SK-N-SH (cell line): ENCODE results near the gene OPCML. TPM values are rescaled to one million over a fixed set of nuclear protein-coding genes. Genes with fewer than 3 reads are reported as not detected.
"Not testable (repeated sequence)": the region's sequence is repeated elsewhere in the genome, so short reads cannot be mapped to it uniquely, and the experiment has no call there.

ENCODE experiments used
- CTCF ChIA-PET: fragments of 300-600, 350-600 bp; formaldehyde crosslinking; extraction: SDS; loops from one replicate; lab custom pipeline; 2021; lab: Yijun Ruan, JAX
- POLR2A ChIA-PET: fragments of 350-600 bp; sonication (Branson Sonifier 250); formaldehyde crosslinking; extraction: SDS; loops from one replicate; lab custom pipeline; 2020; ENCODE audit warnings: antibody characterized with exemption, inconsistent platforms; lab: Yijun Ruan, JAX
- DNase-seq: peaks from one replicate; pipeline ENCODE4 v3.0.0; 2012
- H2AFZ ChIP-seq: fragments of 200-600 bp; sonication (generic); 2 replicates; pipeline ENCODE4 v1.8.1; 2016; ENCODE audit warnings: antibody characterized with exemption, mild to moderate bottlenecking, low read depth
- H3F3A ChIP-seq: fragments of 200-600 bp; sonication (generic); replicated peaks from 2 replicates; pipeline ENCODE3; 2016; ENCODE audit warnings: antibody characterized with exemption, mild to moderate bottlenecking; ENCODE audit not compliant: insufficient read depth
- H3K27ac ChIP-seq, 2 experiments: fragments of 200-500 bp in 1 of 2; fragments of 200-600 bp in 1 of 2; sonication (Bioruptor generic) in 1 of 2; sonication (generic), shearing (Covaris generic) in 1 of 2; 2 replicates each; pipeline versions ENCODE4 v1.5.1 to v1.6.1; 2014 to 2016; ENCODE audit warnings: low read depth in 2 of 2, inconsistent platforms in 1 of 2, low read length in 1 of 2, mild to moderate bottlenecking in 1 of 2, mixed read lengths in 1 of 2
- H3K27me3 ChIP-seq: fragments of 200-600 bp; sonication (generic), shearing (Covaris generic); 2 replicates; pipeline ENCODE4 v1.6.1; 2016; ENCODE audit warnings: mixed run types; ENCODE audit not compliant: insufficient read depth
- H3K36me3 ChIP-seq, 2 experiments: fragments of 200-500 bp in 1 of 2; fragments of 200-600 bp in 1 of 2; sonication (Bioruptor generic) in 1 of 2; sonication (generic) in 1 of 2; replicated peaks in 1 of 2; 2 replicates each; pipeline versions ENCODE3 to v1.5.1; 2014 to 2016; ENCODE audit warnings: low read length in 1 of 2, mild to moderate bottlenecking in 1 of 2; ENCODE audit not compliant: insufficient read depth in 2 of 2, control insufficient read depth in 1 of 2
- H3K4me1 ChIP-seq, 2 experiments: fragments of 200-500 bp in 1 of 2; fragments of 200-600 bp in 1 of 2; sonication (Bioruptor generic) in 1 of 2; sonication (generic), shearing (Covaris generic) in 1 of 2; 2 replicates each; pipeline versions ENCODE4 v1.5.1 to v1.6.1; 2014 to 2016; ENCODE audit warnings: low read depth in 1 of 2, low read length in 1 of 2, mixed run types in 1 of 2; ENCODE audit not compliant: insufficient read depth in 2 of 2, control insufficient read depth in 1 of 2
- H3K4me2 ChIP-seq: fragments of 200-600 bp; sonication (generic), shearing (Covaris generic); 2 replicates; pipeline ENCODE4 v1.6.1; 2017; ENCODE audit warnings: mixed run types
- H3K4me3 ChIP-seq, 2 experiments: fragments of 200-500 bp in 1 of 2; fragments of 200-600 bp in 1 of 2; sonication (Bioruptor generic) in 1 of 2; sonication (generic), shearing (Covaris generic) in 1 of 2; 2 replicates each; pipeline versions ENCODE4 v1.5.1 to v1.8.1; 2014 to 2016; ENCODE audit warnings: low read depth in 2 of 2, inconsistent platforms in 1 of 2, low read length in 1 of 2, mild to moderate bottlenecking in 1 of 2, mixed read lengths in 1 of 2, moderate library complexity in 1 of 2
- H3K79me2 ChIP-seq: fragments of 200-600 bp; sonication (generic); 2 replicates; pipeline ENCODE4 v1.8.1; 2017; ENCODE audit warnings: mild to moderate bottlenecking; ENCODE audit not compliant: insufficient read depth
- H3K9ac ChIP-seq: fragments of 200-600 bp; sonication (generic); 2 replicates; pipeline ENCODE4 v1.6.1; 2017; ENCODE audit warnings: mixed run types
- H3K9me2 ChIP-seq: fragments of 200-600 bp; sonication (generic); 2 replicates; pipeline ENCODE4 v1.6.1; 2017; ENCODE audit warnings: mixed run types
- H3K9me3 ChIP-seq: fragments of 200-600 bp; sonication (generic); 2 replicates; pipeline ENCODE4 v1.6.1; 2017; ENCODE audit warnings: mixed run types, mild to moderate bottlenecking, moderate library complexity
- H4K20me1 ChIP-seq: fragments of 200-600 bp; sonication (generic); 2 replicates; pipeline ENCODE4 v1.6.1; 2017; ENCODE audit warnings: mild to moderate bottlenecking, mixed run types; ENCODE audit not compliant: insufficient read depth
- ELF1 ChIP-seq: IDR thresholded peaks from 2 replicates; pipeline ENCODE4 v1.4.0; 2012
- FOSL2 ChIP-seq: IDR thresholded peaks from 2 replicates; pipeline ENCODE4 v1.4.0; 2012; ENCODE audit warnings: low read depth, mild to moderate bottlenecking, moderate library complexity, borderline replicate concordance
- FOXJ3 ChIP-seq: sonication (generic); formaldehyde crosslinking; IDR thresholded peaks from 2 replicates; pipeline ENCODE4 v1.5.1; 2020; ENCODE audit warnings: mild to moderate bottlenecking, missing genetic modification reagents
- FOXM1 ChIP-seq: IDR thresholded peaks from 2 replicates; pipeline ENCODE4 v1.4.0; 2012; ENCODE audit warnings: low read depth, mild to moderate bottlenecking
- GABPA ChIP-seq: IDR thresholded peaks from 2 replicates; pipeline ENCODE4 v1.4.0; 2012; ENCODE audit warnings: low read depth, mild to moderate bottlenecking
- JUND ChIP-seq: IDR thresholded peaks from 2 replicates; pipeline ENCODE4 v1.4.0; 2012
- MEF2A ChIP-seq: IDR thresholded peaks from 2 replicates; pipeline ENCODE4 v1.4.0; 2012; ENCODE audit warnings: low read depth, borderline replicate concordance
- MXI1 ChIP-seq: IDR thresholded peaks from 2 replicates; pipeline ENCODE4 v1.6.1; 2012; ENCODE audit warnings: mild to moderate bottlenecking, low read depth, low read length, improper control_type of control experiment
- NRF1 ChIP-seq: IDR thresholded peaks from 2 replicates; pipeline ENCODE4 v1.6.1; 2012; ENCODE audit warnings: low read depth, mild to moderate bottlenecking, low read length
- POLR2AphosphoS5 ChIP-seq: IDR thresholded peaks from 2 replicates; pipeline ENCODE4 v1.6.1; 2012; ENCODE audit warnings: low read depth, low read length
- RCOR1 ChIP-seq: fragments of 150-350 bp; IDR thresholded peaks from 2 replicates; pipeline ENCODE4 v1.6.1; 2017; ENCODE audit warnings: antibody characterized with exemption, low read length
- YY1 ChIP-seq: IDR thresholded peaks from 2 replicates; pipeline ENCODE4 v1.4.0; 2012; ENCODE audit warnings: low read depth, mild to moderate bottlenecking
- WGBS: methylation state at CpG from one replicate; pipeline ENCODE4 v1.1.6; 2017; ENCODE audit warnings: low lambda C conversion rate; 5-methylcytosine and 5-hydroxymethylcytosine counted together
- polyA plus RNA-seq, 3 experiments: library from polyadenylated mRNA; depleted of rRNA; stranded (reverse); fragments of >200 nt; gene quantifications; 2 replicates each; pipeline ENCODE4 v1.2.3, GENCODE V29; 2012
- TF ChIP-seq, protein P1 (sequence below): IDR thresholded peaks from 2 replicates; pipeline ENCODE4; 2012
- TF ChIP-seq, protein P2 (sequence below): fragments of 150-350 bp; IDR thresholded peaks from 2 replicates; pipeline ENCODE4 v1.6.1; 2017; ENCODE audit warnings: antibody characterized with exemption, low read length, low read depth, borderline replicate concordance
- TF ChIP-seq, protein P3 (sequence below): IDR thresholded peaks from 2 replicates; pipeline ENCODE4 v1.4.0; 2012; ENCODE audit warnings: low read depth, borderline replicate concordance
- TF ChIP-seq, protein P4 (sequence below): IDR thresholded peaks from 2 replicates; pipeline ENCODE4 v1.6.1; 2012; ENCODE audit warnings: mild to moderate bottlenecking, low read depth, low read length, moderate library complexity
- TF ChIP-seq, protein P5 (sequence below): IDR thresholded peaks from 2 replicates; pipeline ENCODE4 v1.4.0; 2012; ENCODE audit warnings: low read depth, borderline replicate concordance
- TF ChIP-seq, protein P6 (sequence below): fragments of 150-350 bp; IDR thresholded peaks from 2 replicates; pipeline ENCODE4 v1.6.1; 2016; ENCODE audit warnings: mild to moderate bottlenecking, low read depth, low read length

OPCML gene
- polyA plus RNA-seq, 1 of the 3 experiments (the other 2 are of a cell fraction), result not detected

DNA sequence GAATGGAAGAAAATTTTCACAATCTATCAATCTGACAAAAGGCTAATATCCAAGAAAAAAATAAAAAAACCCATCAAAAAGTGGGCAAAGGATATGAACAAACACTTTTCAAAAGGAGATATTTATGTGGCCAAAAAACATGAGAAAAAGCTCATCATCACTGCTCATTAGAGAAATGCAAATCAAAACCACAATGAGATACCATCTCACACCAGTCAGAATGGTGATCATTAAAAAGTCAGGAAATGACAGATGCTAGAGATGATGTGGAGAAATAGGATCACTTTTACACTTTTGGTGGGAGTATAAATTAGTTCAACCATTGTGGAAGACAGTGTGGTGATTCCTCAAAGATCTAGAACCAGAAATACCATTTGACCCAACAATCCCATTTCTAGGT, 1162.2 kb downstream of the OPCML start:
- H4K20me1 ChIP-seq, H3K79me2 ChIP-seq, H3K9ac ChIP-seq, H3K36me3 ChIP-seq, CTCF ChIA-PET, H2AFZ ChIP-seq, H3F3A ChIP-seq, H3K27me3 ChIP-seq, H3K9me3 ChIP-seq, H3K9me2 ChIP-seq, DNase-seq, POLR2A ChIA-PET, H3K4me1 ChIP-seq, H3K4me3 ChIP-seq, H3K27ac ChIP-seq, H3K4me2 ChIP-seq: not testable (repeated sequence)

DNA sequence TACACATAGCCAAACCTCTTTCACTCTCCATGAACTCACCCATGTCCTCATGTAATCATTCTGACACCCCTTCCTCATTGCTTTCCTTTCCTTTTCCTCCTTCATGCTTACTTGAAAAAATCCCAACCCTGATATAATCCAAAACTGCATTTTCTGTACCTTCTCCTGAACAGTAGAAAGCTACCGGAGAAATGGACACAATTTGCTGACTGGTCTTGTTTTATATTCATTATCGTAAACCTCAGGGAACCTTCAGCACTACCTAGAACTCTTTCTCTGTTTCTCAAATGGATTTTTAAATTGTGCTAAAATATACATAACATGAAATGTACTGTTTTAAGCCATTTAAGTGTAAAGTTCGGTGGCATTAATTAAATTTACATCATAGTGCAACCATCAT, 1165.0 kb downstream of the OPCML start:
- no peak for DNase-seq
- no peak overlapping the region for H3K27ac ChIP-seq
- no peaks in the 10 kb centered on the region; the same call in 1 of the 2 replicates for H3K9me2 ChIP-seq
- 30% methylated on average over 3 of the region's 3 CpGs for WGBS
- ChIA-PET POLR2A (no interaction called here), CTCF (no interaction called here)
- H3K27me3 ChIP-seq, result no peaks in the 10 kb centered on the region
- H3F3A ChIP-seq, result no peaks in the 10 kb centered on the region
- no peaks in the 10 kb centered on the region for H4K20me1 ChIP-seq
- H3K79me2 ChIP-seq, result no peaks in the 10 kb centered on the region
- no peaks in the 10 kb centered on the region for H3K9me3 ChIP-seq
- no peak overlapping the region for H3K4me2 ChIP-seq
- no peaks in the 10 kb centered on the region for H3K4me1 ChIP-seq
- no peak overlapping the region for H2AFZ ChIP-seq
- H3K36me3 ChIP-seq, result no peaks in the 10 kb centered on the region
- no peak for TF ChIP-seq POLR2AphosphoS5
- no peak for TF ChIP-seq GABPA
- TF ChIP-seq RCOR1, result no peak
- TF ChIP-seq, protein P1, sequence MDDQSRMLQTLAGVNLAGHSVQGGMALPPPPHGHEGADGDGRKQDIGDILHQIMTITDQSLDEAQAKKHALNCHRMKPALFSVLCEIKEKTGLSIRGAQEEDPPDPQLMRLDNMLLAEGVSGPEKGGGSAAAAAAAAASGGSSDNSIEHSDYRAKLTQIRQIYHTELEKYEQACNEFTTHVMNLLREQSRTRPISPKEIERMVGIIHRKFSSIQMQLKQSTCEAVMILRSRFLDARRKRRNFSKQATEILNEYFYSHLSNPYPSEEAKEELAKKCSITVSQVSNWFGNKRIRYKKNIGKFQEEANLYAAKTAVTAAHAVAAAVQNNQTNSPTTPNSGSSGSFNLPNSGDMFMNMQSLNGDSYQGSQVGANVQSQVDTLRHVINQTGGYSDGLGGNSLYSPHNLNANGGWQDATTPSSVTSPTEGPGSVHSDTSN, result no peak
- no peak for TF ChIP-seq YY1
- TF ChIP-seq, protein P2, sequence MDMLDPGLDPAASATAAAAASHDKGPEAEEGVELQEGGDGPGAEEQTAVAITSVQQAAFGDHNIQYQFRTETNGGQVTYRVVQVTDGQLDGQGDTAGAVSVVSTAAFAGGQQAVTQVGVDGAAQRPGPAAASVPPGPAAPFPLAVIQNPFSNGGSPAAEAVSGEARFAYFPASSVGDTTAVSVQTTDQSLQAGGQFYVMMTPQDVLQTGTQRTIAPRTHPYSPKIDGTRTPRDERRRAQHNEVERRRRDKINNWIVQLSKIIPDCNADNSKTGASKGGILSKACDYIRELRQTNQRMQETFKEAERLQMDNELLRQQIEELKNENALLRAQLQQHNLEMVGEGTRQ, result no peak
- TF ChIP-seq, protein P3, sequence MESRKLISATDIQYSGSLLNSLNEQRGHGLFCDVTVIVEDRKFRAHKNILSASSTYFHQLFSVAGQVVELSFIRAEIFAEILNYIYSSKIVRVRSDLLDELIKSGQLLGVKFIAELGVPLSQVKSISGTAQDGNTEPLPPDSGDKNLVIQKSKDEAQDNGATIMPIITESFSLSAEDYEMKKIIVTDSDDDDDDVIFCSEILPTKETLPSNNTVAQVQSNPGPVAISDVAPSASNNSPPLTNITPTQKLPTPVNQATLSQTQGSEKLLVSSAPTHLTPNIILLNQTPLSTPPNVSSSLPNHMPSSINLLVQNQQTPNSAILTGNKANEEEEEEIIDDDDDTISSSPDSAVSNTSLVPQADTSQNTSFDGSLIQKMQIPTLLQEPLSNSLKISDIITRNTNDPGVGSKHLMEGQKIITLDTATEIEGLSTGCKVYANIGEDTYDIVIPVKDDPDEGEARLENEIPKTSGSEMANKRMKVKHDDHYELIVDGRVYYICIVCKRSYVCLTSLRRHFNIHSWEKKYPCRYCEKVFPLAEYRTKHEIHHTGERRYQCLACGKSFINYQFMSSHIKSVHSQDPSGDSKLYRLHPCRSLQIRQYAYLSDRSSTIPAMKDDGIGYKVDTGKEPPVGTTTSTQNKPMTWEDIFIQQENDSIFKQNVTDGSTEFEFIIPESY, result no peak
- no peak for TF ChIP-seq NRF1
- no peak for TF ChIP-seq ELF1
- no peak for TF ChIP-seq MEF2A
- TF ChIP-seq FOXM1, result no peak
- TF ChIP-seq, protein P4, sequence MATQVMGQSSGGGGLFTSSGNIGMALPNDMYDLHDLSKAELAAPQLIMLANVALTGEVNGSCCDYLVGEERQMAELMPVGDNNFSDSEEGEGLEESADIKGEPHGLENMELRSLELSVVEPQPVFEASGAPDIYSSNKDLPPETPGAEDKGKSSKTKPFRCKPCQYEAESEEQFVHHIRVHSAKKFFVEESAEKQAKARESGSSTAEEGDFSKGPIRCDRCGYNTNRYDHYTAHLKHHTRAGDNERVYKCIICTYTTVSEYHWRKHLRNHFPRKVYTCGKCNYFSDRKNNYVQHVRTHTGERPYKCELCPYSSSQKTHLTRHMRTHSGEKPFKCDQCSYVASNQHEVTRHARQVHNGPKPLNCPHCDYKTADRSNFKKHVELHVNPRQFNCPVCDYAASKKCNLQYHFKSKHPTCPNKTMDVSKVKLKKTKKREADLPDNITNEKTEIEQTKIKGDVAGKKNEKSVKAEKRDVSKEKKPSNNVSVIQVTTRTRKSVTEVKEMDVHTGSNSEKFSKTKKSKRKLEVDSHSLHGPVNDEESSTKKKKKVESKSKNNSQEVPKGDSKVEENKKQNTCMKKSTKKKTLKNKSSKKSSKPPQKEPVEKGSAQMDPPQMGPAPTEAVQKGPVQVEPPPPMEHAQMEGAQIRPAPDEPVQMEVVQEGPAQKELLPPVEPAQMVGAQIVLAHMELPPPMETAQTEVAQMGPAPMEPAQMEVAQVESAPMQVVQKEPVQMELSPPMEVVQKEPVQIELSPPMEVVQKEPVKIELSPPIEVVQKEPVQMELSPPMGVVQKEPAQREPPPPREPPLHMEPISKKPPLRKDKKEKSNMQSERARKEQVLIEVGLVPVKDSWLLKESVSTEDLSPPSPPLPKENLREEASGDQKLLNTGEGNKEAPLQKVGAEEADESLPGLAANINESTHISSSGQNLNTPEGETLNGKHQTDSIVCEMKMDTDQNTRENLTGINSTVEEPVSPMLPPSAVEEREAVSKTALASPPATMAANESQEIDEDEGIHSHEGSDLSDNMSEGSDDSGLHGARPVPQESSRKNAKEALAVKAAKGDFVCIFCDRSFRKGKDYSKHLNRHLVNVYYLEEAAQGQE, result no peak
- TF ChIP-seq FOXJ3 (CRISPR knock-in tag), result no peak
- TF ChIP-seq, protein P5, sequence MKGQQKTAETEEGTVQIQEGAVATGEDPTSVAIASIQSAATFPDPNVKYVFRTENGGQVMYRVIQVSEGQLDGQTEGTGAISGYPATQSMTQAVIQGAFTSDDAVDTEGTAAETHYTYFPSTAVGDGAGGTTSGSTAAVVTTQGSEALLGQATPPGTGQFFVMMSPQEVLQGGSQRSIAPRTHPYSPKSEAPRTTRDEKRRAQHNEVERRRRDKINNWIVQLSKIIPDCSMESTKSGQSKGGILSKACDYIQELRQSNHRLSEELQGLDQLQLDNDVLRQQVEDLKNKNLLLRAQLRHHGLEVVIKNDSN, result no peak
- TF ChIP-seq, protein P6, sequence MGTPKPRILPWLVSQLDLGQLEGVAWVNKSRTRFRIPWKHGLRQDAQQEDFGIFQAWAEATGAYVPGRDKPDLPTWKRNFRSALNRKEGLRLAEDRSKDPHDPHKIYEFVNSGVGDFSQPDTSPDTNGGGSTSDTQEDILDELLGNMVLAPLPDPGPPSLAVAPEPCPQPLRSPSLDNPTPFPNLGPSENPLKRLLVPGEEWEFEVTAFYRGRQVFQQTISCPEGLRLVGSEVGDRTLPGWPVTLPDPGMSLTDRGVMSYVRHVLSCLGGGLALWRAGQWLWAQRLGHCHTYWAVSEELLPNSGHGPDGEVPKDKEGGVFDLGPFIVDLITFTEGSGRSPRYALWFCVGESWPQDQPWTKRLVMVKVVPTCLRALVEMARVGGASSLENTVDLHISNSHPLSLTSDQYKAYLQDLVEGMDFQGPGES, result no peak
- TF ChIP-seq JUND, result no peak
- no peak for TF ChIP-seq MXI1
- no peak for TF ChIP-seq FOSL2
- H3K4me3 ChIP-seq, result no peak overlapping the region
- no peak overlapping the region for H3K9ac ChIP-seq
